ENCODE measurements around the gene IGLON5.

Gene IGLON5

DNA sequence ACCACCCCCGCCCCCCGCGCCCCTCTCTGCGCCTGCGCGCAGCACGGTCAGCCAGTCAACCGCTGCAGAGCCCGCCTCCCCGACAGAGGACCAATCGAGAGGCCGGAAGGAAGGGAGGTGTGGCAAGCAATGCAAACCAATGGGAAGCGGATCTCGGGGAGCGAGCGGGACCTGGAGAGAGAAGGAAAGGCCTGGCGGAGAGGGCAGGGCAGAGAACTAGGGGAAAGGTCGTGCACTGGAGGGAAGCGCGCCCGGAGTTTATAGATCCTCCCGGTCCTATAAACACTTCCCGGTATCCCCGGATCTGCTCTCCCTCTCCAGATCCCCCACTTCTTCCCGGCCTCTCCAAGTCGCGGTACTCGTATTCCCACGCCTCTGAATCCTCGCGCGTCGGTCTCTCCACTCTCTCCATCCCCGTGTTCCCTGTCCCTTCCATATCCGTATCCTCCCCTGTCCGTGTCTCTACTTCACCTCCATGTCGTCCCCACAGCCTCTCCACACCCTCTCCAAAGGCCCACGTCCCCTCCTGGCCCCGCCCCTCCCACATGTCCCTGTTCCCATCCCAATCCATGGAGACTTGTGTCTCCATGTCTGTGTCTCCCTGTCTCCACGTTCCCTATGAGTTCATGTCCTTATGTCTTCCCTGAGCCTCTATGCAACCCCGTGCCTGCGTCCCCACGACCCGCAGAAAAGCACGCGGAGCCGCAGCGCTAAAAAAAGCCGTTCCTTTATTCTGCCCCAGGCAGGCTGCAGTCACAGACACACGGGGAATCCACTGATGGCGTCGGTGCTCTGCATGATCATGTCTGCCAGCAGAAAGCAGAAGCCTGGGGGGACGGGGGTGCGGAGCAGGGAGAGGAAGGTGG lies 55.2 kb downstream of the IGLON5 start:
- DNase-seq: peak; percentile 60

- DNase-seq: no peak
These were observed 55.8 kb downstream of the IGLON5 start for GRCh38 chr19:51367255-51367564.

DNA sequence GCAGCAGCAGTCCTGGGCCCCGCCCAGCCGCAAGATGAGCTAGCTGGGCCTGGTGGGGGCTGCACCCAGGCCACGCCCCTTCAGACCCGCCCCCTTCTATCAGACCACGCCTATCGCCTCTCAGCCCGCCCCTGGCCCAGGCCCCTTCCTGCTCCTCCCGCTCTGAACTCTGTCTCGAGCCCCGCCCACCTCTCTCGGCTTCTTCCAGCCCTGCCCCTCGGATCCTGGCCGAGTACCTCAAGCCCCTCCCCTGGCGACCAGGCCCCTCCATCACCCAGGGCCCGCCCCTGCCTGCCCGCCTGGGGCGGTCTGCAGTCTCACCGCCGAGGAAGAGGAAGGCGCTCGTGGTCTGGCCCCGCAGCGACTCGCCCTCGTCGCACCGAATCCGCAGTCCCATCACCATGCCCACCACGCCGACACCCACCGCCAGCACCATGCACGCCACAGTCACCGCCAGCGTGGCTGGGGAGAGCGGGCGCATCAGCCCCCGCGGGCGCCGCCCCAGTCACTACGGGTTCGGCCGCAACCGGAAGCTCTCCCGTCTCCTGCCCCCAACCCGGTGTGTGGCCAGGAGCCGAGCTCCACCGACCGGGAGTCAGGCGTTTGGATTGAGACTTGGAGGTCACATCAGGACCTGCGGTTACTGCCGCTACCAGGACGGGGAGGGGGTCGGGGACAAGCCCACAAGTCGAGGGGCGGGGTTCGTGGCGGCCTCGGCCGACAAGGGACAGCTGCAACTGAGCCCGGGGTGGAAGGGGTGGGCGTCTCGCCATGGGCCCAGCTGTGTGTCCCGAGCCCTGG lies 56.3 kb downstream of the IGLON5 start:
- peak; percentile 76 for DNase-seq

DNA sequence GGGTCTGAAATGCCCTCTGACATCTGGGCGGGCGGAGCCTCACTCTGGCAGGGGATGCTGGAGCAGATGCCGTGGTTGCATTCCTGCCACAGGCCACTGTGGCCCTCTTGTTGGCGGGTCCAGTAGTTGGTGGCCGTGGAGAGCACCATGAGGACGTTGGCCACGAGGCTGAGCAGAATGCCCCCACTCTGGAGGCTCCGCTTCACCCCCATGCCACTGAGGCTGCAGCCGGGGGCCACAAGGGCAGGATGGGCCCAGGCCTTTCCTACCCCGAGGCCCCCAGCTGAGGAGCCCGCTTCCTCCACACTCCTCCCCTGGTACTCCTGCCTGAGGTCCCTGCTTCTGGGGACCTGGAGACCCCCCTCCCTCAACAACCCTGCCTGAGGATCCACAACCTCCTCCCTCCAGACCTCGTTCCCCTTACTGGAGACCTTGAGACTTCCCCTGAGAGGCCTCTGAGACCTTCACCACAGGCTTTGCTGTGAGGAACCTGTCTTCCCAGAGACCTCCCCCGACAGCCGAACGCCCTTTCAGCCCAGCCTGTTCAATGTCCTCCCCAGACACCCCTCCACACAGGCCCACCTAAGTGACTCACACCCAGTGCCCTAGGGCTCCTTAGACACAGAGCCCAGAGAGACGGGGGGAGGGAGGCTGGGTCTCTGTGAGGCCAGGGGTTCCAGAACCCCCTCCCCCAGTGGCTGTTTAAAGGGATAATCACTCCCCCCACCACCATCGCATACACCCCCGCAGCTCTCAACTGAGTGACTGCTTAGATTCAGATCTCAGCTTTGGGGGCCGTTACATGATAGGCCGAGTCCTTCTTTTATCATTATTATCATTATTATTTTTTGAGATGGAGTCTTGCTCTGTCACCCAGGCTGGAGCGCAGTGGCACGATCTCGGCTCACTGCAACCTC lies 57.2 kb downstream of the IGLON5 start, which contains the start of gene CLDND2:
Gene CLDND2 (minus strand): TSS at position 638 of the 917 bp plus-strand sequence. CDS start 426 bp downstream, at position 212.
- no peak for DNase-seq

DNA sequence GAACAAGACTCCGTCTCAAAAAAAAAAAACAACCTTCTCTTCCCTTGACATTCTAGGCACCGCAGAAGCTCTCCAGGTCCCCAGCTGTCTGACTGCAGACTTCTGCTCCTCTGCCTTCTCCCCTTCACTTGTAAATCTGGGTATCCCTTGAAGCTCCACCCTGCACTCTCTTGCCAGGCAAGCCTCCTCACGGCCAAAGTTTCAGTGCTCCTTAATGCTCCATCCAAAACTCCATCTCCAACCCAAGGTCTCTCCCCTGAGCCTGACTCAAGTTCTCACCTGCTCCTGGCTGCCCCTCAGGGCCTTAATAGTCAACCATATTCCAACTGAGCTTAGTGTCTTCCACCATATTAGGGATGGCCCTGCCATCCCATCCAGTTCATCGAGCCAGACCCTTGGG lies 58.8 kb downstream of the IGLON5 start:
- no peak for DNase-seq

GRCh38 chr19:51371186-51371690 lies 59.8 kb downstream of the IGLON5 start:
- no peak for DNase-seq

GRCh38 chr19:51372021-51372648 lies 60.7 kb downstream of the IGLON5 start:
- no peak for DNase-seq

DNA sequence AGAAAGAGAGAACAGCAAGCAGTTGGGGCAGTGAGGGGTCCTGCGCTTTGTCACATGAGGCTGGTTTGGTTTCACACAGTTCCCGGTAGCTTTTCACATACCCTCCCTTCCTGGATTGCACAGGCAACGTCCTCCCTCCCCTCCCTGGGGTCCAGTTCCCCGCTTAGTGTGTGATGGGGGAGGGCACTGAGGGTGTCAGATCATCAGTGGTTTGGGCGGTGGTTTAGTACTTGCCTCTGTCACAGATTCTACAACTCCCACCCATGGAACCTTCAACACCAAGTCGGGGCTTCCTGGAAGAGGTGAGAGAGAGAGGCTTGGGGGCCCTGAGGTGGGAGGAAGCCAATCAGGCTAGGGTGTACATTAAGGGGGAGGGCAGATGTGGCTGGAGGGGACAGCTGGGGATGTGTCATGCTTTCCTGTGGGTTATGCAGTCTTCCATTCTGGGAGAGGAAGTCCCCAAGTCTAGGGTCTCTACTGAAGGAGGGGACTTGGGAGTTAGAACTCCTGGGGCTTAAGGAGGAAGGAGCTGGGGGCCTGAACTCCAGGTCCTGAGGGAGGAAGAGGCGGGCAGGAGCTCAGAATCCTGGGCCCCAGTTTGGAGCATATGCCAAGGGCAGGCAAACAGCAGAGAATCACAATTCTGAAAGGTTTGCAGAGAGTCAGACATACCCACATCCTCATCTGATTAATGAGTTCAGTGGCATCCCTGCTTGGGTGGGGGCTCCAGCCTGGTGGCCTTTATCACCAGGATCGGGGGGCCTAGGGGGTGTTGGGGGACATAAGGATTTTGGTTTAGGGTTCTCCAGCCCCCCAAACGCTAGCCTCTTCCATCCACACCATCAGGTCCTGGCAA lies 61.4 kb downstream of the IGLON5 start, which contains the start of gene NKG7:
Gene NKG7 (minus strand): TSS at position 6 of the 856 bp plus-strand sequence. CDS start 119 bp downstream, outside the sequence.
- DNase-seq: peak; percentile 64

- DNase-seq: no peak
These were observed 64.2 kb downstream of the IGLON5 start for GRCh38 chr19:51375504-51376221.

- no peak for DNase-seq
These were observed 66.0 kb downstream of the IGLON5 start for GRCh38 chr19:51377422-51377821.

GRCh38 chr19:51380379-51380778 lies 68.9 kb downstream of the IGLON5 start:
- DNase-seq: no peak
